ENCODE data around the gene SRGAP1. TPM values are rescaled to one million over a fixed set of nuclear protein-coding genes. Genes with fewer than 3 reads are reported as not detected.
"Not testable (repeated sequence)": the region's sequence is repeated elsewhere in the genome, so short reads cannot be mapped to it uniquely, and the experiment has no call there.

The SRGAP1 gene
- total and polyA plus RNA-seq, 2 of the 4 experiments (the other 2 are of a cell fraction) = 10.0 to 10.2 TPM

- H2AFZ ChIP-seq (replicated peaks; ENCODE audit: low read length, poor library complexity) = no peak overlapping the region
- H3K9ac ChIP-seq (ENCODE audit: low read depth, low read length) = no peak overlapping the region
- peaks cover 7% of the 10 kb centered on the region for H3K4me1 ChIP-seq (ENCODE audit: control insufficient read depth, insufficient read depth, low read length)
- CTCF ChIA-PET = no interaction called here
- H3K9me3 ChIP-seq (ENCODE audit: control insufficient read depth, insufficient read depth, low read length) = no peaks in the 10 kb centered on the region
- H3K4me3 ChIP-seq (ENCODE audit: insufficient read depth, low read depth, low read length) = no peak overlapping the region
- POLR2A ChIA-PET (ENCODE audit: unreplicated experiment) = no interaction called here
- H3K18ac ChIP-seq (ENCODE audit: low read depth, low read length) = no peak overlapping the region
- H2BK20ac ChIP-seq (ENCODE audit: low read depth, low read length) = no peak overlapping the region
- H3K27ac ChIP-seq (ENCODE audit: insufficient read depth, low read length) = no peak overlapping the region
- H2BK5ac ChIP-seq (ENCODE audit: low read depth, low read length, poor library complexity, severe bottlenecking) = no peak overlapping the region
- H2AK5ac ChIP-seq (ENCODE audit: low read depth, low read length) = no peak overlapping the region
- no TSS peak for BruUV-seq (replicated peaks)
- no peak overlapping the region for H3K23ac ChIP-seq (ENCODE audit: low read depth, low read length)
- no peaks in the 10 kb centered on the region for H4K20me1 ChIP-seq (ENCODE audit: insufficient read depth, low read length)
- no peak overlapping the region for H4K8ac ChIP-seq (ENCODE audit: low read depth in 2 of 2, low read length in 2 of 2)
- no peak overlapping the region for H2BK15ac ChIP-seq (ENCODE audit: low read depth, low read length)
- intact Hi-C loops (cut with micrococcal nuclease) (no loop called here), in situ Hi-C loops (cut with MboI; ENCODE audit: low sequenced_read_pairs) (no loop called here), dilution Hi-C loops (cut with HindIII; ENCODE audit: low sequenced_read_pairs, unreplicated experiment) (no loop called here)
- no peak overlapping the region for H2BK120ac ChIP-seq (ENCODE audit: low read depth, low read length)
- H3K4me2 ChIP-seq (ENCODE audit: low read depth, low read length) = no peak overlapping the region
- H3K14ac ChIP-seq (replicated peaks; ENCODE audit: low read depth, low read length) = no peak overlapping the region
- DNase-seq (no peak), ATAC-seq (ENCODE audit: low read depth) (no peak)
- peaks cover 32 to 50% of the 10 kb centered on the region in 2 experiments for H3K79me1 ChIP-seq (ENCODE audit: low read depth in 1 of 2, low read length in 2 of 2)
- H2AK9ac ChIP-seq (replicated peaks; ENCODE audit: low read depth, low read length, poor library complexity) = no peak overlapping the region
- peaks cover 31% of the 10 kb centered on the region for H3K36me3 ChIP-seq (ENCODE audit: control insufficient read depth, insufficient read depth, low read length)
- TF ChIP-seq MAZ (IDR thresholded peaks at IDR 0.05; ENCODE audit: borderline replicate concordance, low read depth, low read length) (no peak), MXI1 (IDR thresholded peaks at IDR 0.05; ENCODE audit: borderline replicate concordance, low read depth, low read length) (no peak), RCOR1 (IDR thresholded peaks at IDR 0.05; ENCODE audit: insufficient replicate concordance, low read length) (no peak), CHD1 (IDR thresholded peaks at IDR 0.05; ENCODE audit: low read depth, low read length) (no peak), MAFK (IDR thresholded peaks at IDR 0.05; ENCODE audit: low read depth, low read length) (no peak)
- no peak overlapping the region for H4K91ac ChIP-seq (ENCODE audit: insufficient read depth, low read depth, low read length)
- H3K9me1 ChIP-seq (ENCODE audit: insufficient read depth, low read length) = peaks cover 10% of the 10 kb centered on the region
- H4K5ac ChIP-seq (ENCODE audit: low read depth, low read length) = no peak overlapping the region
- no peaks in the 10 kb centered on the region for H3K27me3 ChIP-seq (ENCODE audit: control insufficient read depth, insufficient read depth, low read length)
- no peak overlapping the region for H3K56ac ChIP-seq (ENCODE audit: extremely low read depth, insufficient read depth, low read length)
- no peak overlapping the region for H3K4ac ChIP-seq (ENCODE audit: low read depth, low read length)
Measured at GRCh38 chr12:64120568-64120967, 276.1 kb downstream of the SRGAP1 start.

DNA sequence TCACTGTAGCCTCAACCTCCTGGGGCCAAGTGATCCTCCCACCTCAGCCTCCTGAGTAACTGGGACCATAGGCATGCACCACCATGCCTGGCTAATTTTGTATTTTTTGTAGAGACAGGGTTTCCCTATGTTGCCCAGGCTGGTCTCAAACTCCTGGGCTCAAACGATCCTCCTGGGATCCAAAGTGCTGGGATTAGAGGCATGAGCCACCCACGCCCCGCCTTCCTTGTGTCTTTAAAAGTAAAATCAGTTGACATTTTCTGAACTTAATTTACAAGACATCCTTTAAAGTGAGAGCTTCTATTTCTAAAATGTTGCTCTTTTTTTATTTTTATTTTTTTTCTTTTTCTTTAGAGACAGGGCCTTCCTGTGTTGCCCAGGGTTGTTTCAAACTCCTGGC lies 276.6 kb downstream of the SRGAP1 start:
- H2AK9ac ChIP-seq (replicated peaks; ENCODE audit: low read depth, low read length, poor library complexity); H3K4me1 ChIP-seq (ENCODE audit: control insufficient read depth, insufficient read depth, low read length); in situ Hi-C loops (cut with MboI; ENCODE audit: low sequenced_read_pairs): not testable (repeated sequence)

More for the DNA sequence above, 276.6 kb downstream of the SRGAP1 start:
- H3K18ac ChIP-seq (ENCODE audit: low read depth, low read length); H3K4me3 ChIP-seq (ENCODE audit: insufficient read depth, low read depth, low read length); H3K27me3 ChIP-seq (ENCODE audit: control insufficient read depth, insufficient read depth, low read length); H3K27ac ChIP-seq (ENCODE audit: insufficient read depth, low read length); H2BK20ac ChIP-seq (ENCODE audit: low read depth, low read length); H2BK15ac ChIP-seq (ENCODE audit: low read depth, low read length); H4K5ac ChIP-seq (ENCODE audit: low read depth, low read length); H2BK120ac ChIP-seq (ENCODE audit: low read depth, low read length); H3K56ac ChIP-seq (ENCODE audit: extremely low read depth, insufficient read depth, low read length); H2AFZ ChIP-seq (replicated peaks; ENCODE audit: low read length, poor library complexity); H3K9ac ChIP-seq (ENCODE audit: low read depth, low read length); H4K8ac ChIP-seq (ENCODE audit: low read depth in 2 of 2, low read length in 2 of 2); dilution Hi-C loops (cut with HindIII; ENCODE audit: low sequenced_read_pairs, unreplicated experiment); H4K91ac ChIP-seq (ENCODE audit: insufficient read depth, low read depth, low read length); POLR2A ChIA-PET (ENCODE audit: unreplicated experiment); intact Hi-C loops (cut with micrococcal nuclease); H3K4me2 ChIP-seq (ENCODE audit: low read depth, low read length); H4K20me1 ChIP-seq (ENCODE audit: insufficient read depth, low read length); ATAC-seq (ENCODE audit: low read depth); BruUV-seq (replicated peaks); H2AK5ac ChIP-seq (ENCODE audit: low read depth, low read length); CTCF ChIA-PET; H2BK5ac ChIP-seq (ENCODE audit: low read depth, low read length, poor library complexity, severe bottlenecking); H3K9me3 ChIP-seq (ENCODE audit: control insufficient read depth, insufficient read depth, low read length); DNase-seq; H3K4ac ChIP-seq (ENCODE audit: low read depth, low read length); H3K14ac ChIP-seq (replicated peaks; ENCODE audit: low read depth, low read length); H3K23ac ChIP-seq (ENCODE audit: low read depth, low read length): not testable (repeated sequence)
- peaks cover 11% of the 10 kb centered on the region for H3K9me1 ChIP-seq (ENCODE audit: insufficient read depth, low read length)
- 80% methylated on average over 1 of the region's 3 CpGs; no CpG with 5 or more reads in 1 of the 2 experiments for WGBS, 2 experiments (ENCODE audit: extremely low coverage in 2 of 2, insufficient read length in 1 of 2)
- peaks cover 36 to 55% of the 10 kb centered on the region in 2 experiments for H3K79me1 ChIP-seq (ENCODE audit: low read depth in 1 of 2, low read length in 2 of 2)
- peaks cover 30% of the 10 kb centered on the region for H3K36me3 ChIP-seq (ENCODE audit: control insufficient read depth, insufficient read depth, low read length)
